ENCODE results near the gene IL19.

The IL19 gene

GRCh38 chr1:206800411-206800810 lies 29.8 kb downstream of the IL19 start:
- DNase-seq (ENCODE audit: low spot score) = no peak

- no peak for DNase-seq (ENCODE audit: low spot score)
Measured at GRCh38 chr1:206800891-206801290, 30.3 kb downstream of the IL19 start.

- no peak for DNase-seq (ENCODE audit: low spot score)
Measured at GRCh38 chr1:206801467-206801866, 30.9 kb downstream of the IL19 start.

GRCh38 chr1:206802401-206802800 lies 31.8 kb downstream of the IL19 start:
- no peak for DNase-seq (ENCODE audit: low spot score)

GRCh38 chr1:206803221-206803730 lies 32.7 kb downstream of the IL19 start:
- DNase-seq (ENCODE audit: low spot score) = no peak

GRCh38 chr1:206804156-206804737 lies 33.7 kb downstream of the IL19 start:
- no peak for DNase-seq (ENCODE audit: low spot score)

- DNase-seq (ENCODE audit: low spot score) = no peak
Measured at GRCh38 chr1:206805357-206805756, 34.8 kb downstream of the IL19 start.

GRCh38 chr1:206808615-206809014 lies 38.0 kb downstream of the IL19 start:
- no peak for DNase-seq (ENCODE audit: low spot score)

GRCh38 chr1:206809504-206810084 lies 39.0 kb downstream of the IL19 start:
- DNase-seq (ENCODE audit: low spot score) = no peak

GRCh38 chr1:206812471-206812870 lies 41.9 kb downstream of the IL19 start:
- no peak for DNase-seq (ENCODE audit: low spot score)

- DNase-seq (ENCODE audit: low spot score) = no peak
Measured at GRCh38 chr1:206814716-206815341, 44.3 kb downstream of the IL19 start.

GRCh38 chr1:206816390-206817287 lies 46.1 kb downstream of the IL19 start:
- no peak for DNase-seq (ENCODE audit: low spot score)

- DNase-seq (ENCODE audit: low spot score) = no peak
Measured at GRCh38 chr1:206821493-206821892, 50.9 kb downstream of the IL19 start.

GRCh38 chr1:206823727-206824126 lies 53.2 kb downstream of the IL19 start:
- DNase-seq (ENCODE audit: low spot score) = no peak

GRCh38 chr1:206824331-206824730 lies 53.8 kb downstream of the IL19 start:
- DNase-seq (ENCODE audit: low spot score) = no peak

GRCh38 chr1:206826394-206826793 lies 55.8 kb downstream of the IL19 start:
- DNase-seq (ENCODE audit: low spot score) = no peak

- DNase-seq (ENCODE audit: low spot score) = no peak
Measured at GRCh38 chr1:206828061-206828460, 57.5 kb downstream of the IL19 start.

GRCh38 chr1:206828765-206829164 lies 58.2 kb downstream of the IL19 start:
- DNase-seq (ENCODE audit: low spot score) = no peak

- DNase-seq (ENCODE audit: low spot score) = no peak
Measured at GRCh38 chr1:206829282-206829681, 58.7 kb downstream of the IL19 start.

- DNase-seq (ENCODE audit: low spot score) = no peak
Measured at GRCh38 chr1:206829875-206830274, 59.3 kb downstream of the IL19 start.

GRCh38 chr1:206831650-206832049 lies 61.1 kb downstream of the IL19 start:
- no peak for DNase-seq (ENCODE audit: low spot score)

- DNase-seq (ENCODE audit: low spot score) = no peak
Measured at GRCh38 chr1:206832352-206832880, 61.8 kb downstream of the IL19 start.
